Left ventricle myocardium inferior (tissue), 1 donor: Measurements from ENCODE around the gene SLFN12. TPM values are rescaled to one million over a fixed set of nuclear protein-coding genes. Genes with fewer than 3 reads are reported as not detected.
"Not testable (repeated sequence)": the region's sequence is repeated elsewhere in the genome, so short reads cannot be mapped to it uniquely, and the experiment has no call there.

Source experiments
- DNase-seq: peaks from one replicate; pipeline ENCODE4 v3.0.0-alpha.2; 2020
- H3K27ac ChIP-seq: fragments of 200-600 bp; replicated peaks from 2 replicates; pipeline ENCODE4 v1.8.0; 2021
- H3K27me3 ChIP-seq: fragments of 200-600 bp; 2 replicates; pipeline ENCODE4 v1.8.0; 2021; ENCODE audit warnings: low read depth
- H3K36me3 ChIP-seq: fragments of 200-600 bp; 2 replicates; pipeline ENCODE4 v1.8.0; 2021
- H3K4me1 ChIP-seq: fragments of 200-600 bp; 2 replicates; pipeline ENCODE4 v1.8.0; 2021
- H3K4me3 ChIP-seq: fragments of 200-600 bp; 2 replicates; pipeline ENCODE4 v1.8.0; 2021; ENCODE audit warnings: mild to moderate bottlenecking, moderate library complexity
- H3K9me3 ChIP-seq: fragments of 200-600 bp; replicated peaks from 2 replicates; pipeline ENCODE4 v1.8.0; 2021
- intact Hi-C: fragments of 100-400 bp; cut with micrococcal nuclease; formaldehyde crosslinking; loops from one replicate; pipeline ENCODE4 v1.11.0; 2022
- total RNA-seq: library from RNA; stranded (reverse); fragmentation: NEBNext Ultra II Directional; extraction: Animal tissue kit (Norgen Biotek cat#: 25700); gene quantifications from one replicate; pipeline ENCODE4 v1.2.1, GENCODE V29; 2021
- TF ChIP-seq, protein P1 (sequence below): fragments of 200-600 bp; IDR thresholded peaks from 2 replicates; pipeline ENCODE4 v1.8.0; 2021; ENCODE audit warnings: antibody characterized with exemption, mild to moderate bottlenecking, borderline replicate concordance
- donor health status: DM: no; HTN: yes; CAD: no; lungs with severe emphysema.

The SLFN12 gene
- total RNA-seq, 1 donor from 2014 or later, result 3.7 TPM

DNA sequence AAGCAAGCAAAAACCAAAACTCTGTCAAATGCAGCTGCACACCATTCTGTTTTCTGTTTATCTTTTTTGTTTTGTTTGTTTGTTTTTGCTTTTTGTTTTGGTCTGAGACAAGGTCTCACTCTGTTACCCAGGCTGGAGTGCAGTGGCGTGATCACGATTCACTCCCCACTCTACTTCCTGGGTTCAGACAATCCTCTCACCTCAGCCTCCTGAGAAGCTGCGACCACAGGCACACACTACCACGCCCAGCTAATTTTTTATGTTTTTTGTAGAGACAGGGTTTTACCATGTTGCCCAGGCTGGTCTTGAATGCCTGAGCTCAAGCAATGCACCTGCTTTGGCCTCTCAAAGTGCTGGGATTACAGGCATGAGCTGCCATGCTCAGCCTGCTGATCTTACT lies 35.5 kb upstream of the SLFN12 start:
- TF ChIP-seq, protein P1, sequence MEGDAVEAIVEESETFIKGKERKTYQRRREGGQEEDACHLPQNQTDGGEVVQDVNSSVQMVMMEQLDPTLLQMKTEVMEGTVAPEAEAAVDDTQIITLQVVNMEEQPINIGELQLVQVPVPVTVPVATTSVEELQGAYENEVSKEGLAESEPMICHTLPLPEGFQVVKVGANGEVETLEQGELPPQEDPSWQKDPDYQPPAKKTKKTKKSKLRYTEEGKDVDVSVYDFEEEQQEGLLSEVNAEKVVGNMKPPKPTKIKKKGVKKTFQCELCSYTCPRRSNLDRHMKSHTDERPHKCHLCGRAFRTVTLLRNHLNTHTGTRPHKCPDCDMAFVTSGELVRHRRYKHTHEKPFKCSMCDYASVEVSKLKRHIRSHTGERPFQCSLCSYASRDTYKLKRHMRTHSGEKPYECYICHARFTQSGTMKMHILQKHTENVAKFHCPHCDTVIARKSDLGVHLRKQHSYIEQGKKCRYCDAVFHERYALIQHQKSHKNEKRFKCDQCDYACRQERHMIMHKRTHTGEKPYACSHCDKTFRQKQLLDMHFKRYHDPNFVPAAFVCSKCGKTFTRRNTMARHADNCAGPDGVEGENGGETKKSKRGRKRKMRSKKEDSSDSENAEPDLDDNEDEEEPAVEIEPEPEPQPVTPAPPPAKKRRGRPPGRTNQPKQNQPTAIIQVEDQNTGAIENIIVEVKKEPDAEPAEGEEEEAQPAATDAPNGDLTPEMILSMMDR, result no peak
- no peak for DNase-seq
- Histone ChIP-seq H3K9me3 (peaks cover 12% of the 10 kb centered on the region), H3K27ac (no peak overlapping the region), H3K4me1 (no peaks in the 10 kb centered on the region), H3K36me3 (no peaks in the 10 kb centered on the region), H3K4me3 (no peak overlapping the region), H3K27me3 (peaks cover 28% of the 10 kb centered on the region)
- intact Hi-C loops, result no loop called here

DNA sequence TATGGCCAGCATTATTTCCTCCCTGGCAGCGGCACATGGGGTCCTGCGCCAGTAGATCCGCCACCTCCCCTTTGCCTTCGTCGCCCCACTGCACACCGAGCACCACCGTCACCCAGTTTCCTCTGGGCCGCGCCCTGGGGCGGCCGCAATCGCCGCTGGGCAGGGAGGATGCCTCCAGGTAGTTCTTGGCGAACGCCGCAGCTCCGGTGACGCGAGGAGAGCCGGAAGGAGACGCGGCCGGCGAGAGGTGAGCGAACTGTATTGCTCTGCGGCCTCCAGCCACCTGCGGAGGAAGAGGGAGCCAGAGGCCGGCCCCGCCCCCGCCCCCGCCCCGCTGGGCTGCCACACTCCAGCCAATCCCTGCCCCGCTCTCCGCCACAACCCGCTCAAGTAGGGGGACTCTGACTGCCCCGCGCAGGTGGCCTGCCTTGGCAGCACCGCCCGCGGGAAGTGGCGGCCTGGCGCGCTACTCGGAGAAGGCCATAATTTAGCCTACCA lies 28.1 kb upstream of the SLFN12 start:
- TF ChIP-seq, protein P1, result no peak
- intact Hi-C loops, result no loop called here
- Histone ChIP-seq H3K9me3 (no peaks in the 10 kb centered on the region), H3K27ac (no peak overlapping the region), H3K36me3 (no peaks in the 10 kb centered on the region), H3K4me1 (peaks cover 9% of the 10 kb centered on the region), H3K4me3 (peak overlapping the region; percentile 62), H3K27me3 (peaks cover 74% of the 10 kb centered on the region)
- peak; percentile 25 for DNase-seq

DNA sequence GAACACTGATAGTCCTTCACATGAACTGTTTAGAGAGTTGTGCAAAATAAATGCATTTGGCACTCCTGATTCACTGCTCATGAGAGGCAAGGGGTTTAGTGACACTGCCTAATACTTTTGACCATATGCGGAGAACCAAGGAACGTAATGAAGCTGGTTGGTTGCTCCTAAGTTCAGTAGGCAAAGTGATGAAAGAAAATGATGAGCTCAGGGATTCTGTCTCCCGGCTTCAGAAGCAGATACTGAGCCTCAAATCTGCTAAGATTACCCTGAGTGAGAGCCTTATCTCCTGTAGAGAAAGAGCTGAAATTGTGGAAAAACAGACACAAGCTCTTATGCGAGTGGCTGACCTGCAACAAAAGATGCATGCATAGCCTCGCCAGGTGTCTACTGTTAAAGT lies 21.7 kb upstream of the SLFN12 start:
- H3K4me3 ChIP-seq, DNase-seq, H3K27ac ChIP-seq, H3K36me3 ChIP-seq, H3K4me1 ChIP-seq, intact Hi-C loops, H3K9me3 ChIP-seq: not testable (repeated sequence)
- H3K27me3 ChIP-seq, result peaks cover 53% of the 10 kb centered on the region

DNA sequence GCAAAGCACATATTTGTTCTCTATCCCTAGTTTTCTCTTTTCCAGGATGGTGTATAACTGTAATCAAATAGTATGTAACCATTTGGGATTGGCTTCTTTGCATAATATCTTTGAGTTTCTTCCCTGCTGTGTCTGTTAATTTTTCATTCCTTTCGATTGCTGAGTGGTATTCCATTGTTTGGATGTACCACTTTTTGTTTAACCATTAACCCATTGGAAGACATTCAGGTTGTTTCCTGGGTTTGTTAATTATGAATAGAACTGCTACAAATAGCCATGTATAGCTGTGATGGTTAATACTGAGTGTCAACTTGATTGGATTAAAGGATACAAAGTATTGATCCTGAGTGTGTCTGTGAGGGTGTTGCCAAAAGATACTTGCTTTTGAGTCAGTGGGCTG lies 20.9 kb upstream of the SLFN12 start:
- TF ChIP-seq, protein P1, result no peak
- Histone ChIP-seq H3K27ac (no peak overlapping the region), H3K27me3 (peaks cover 53% of the 10 kb centered on the region), H3K4me1 (peaks cover 15% of the 10 kb centered on the region), H3K36me3 (no peaks in the 10 kb centered on the region), H3K4me3 (no peak overlapping the region), H3K9me3 (no peaks in the 10 kb centered on the region)
- no peak for DNase-seq
- intact Hi-C loops, result no loop called here

DNA sequence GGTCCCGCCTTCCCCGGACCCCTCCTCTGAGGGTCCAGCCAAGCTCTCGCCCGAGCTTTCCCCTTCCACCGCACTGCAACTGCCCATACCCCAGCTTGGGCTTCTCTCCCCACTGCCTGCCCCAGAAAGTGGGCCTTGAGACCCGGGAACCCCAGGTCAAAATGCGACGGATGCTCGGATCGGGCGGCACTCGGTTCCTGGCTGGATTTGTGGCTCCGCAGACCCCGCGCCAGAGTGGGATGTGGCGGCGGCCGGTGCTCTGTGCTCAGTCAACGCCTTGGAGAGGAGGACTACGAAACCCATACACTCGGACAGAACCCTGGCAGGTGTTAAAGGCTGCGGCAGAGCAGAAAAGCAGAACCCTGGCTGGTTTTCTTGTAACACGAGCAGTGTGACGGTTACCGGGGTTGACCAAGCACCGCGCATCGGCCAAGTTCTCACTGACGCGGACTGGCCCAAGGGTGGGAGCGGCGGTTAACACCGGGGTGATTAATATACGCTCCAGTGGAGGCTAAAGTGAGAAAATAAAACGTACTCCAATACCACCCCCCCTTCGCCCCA lies 17.2 kb upstream of the SLFN12 start:
- TF ChIP-seq, protein P1, result no peak
- Histone ChIP-seq H3K9me3 (no peaks in the 10 kb centered on the region), H3K4me1 (peaks cover 25% of the 10 kb centered on the region), H3K4me3 (peak overlapping the region; percentile 70), H3K27ac (no peak overlapping the region), H3K36me3 (no peaks in the 10 kb centered on the region), H3K27me3 (peaks cover 64% of the 10 kb centered on the region)
- intact Hi-C loops, result no loop called here
- DNase-seq, result peak; percentile 22

DNA sequence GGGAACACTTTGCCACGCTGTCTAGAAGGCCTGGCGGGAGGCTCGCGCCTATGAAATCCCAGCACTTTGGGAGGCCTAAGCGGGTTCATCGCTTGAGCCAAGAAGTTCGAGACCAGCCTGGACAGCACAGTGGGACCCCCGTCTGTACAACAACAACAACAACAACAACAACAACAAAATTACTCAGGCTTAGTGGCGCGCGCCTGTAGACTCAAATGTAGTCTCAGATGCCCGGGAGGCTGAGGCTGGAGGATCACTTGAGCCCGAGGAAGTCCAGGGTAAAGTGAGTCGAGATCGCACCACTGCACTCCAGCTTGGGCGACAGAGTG lies 16.6 kb upstream of the SLFN12 start:
- no peak for DNase-seq
- Histone ChIP-seq H3K36me3 (no peaks in the 10 kb centered on the region), H3K4me3 (peak overlapping the region; percentile 70), H3K9me3 (no peaks in the 10 kb centered on the region), H3K27me3 (peaks cover 58% of the 10 kb centered on the region), H3K27ac (peak overlapping the region; percentile 72), H3K4me1 (peaks cover 25% of the 10 kb centered on the region)
- TF ChIP-seq, protein P1, result no peak
- intact Hi-C loops, result no loop called here
